Pulmonary artery endothelial cell (primary cell): ENCODE data around the gene SMIM35. TPM values are rescaled to one million over a fixed set of nuclear protein-coding genes. Genes with fewer than 3 reads are reported as not detected.
A peak's percentile ranks its signal among the peaks of the same experiment; 100 is the strongest.

Experiments
- DNase-seq: peaks from one replicate; pipeline ENCODE4 v3.0.0-alpha.2; 2011; ENCODE audit warnings: low read depth, low spot score
- total RNA-seq: library from RNA; depleted of rRNA; stranded (reverse); fragments of >200 nt; gene quantifications from 2 replicates; pipeline ENCODE4 v1.2.3, GENCODE V29; 2014

SMIM35 gene
- total RNA-seq, 1 donor from 2014 or later: not detected

DNA sequence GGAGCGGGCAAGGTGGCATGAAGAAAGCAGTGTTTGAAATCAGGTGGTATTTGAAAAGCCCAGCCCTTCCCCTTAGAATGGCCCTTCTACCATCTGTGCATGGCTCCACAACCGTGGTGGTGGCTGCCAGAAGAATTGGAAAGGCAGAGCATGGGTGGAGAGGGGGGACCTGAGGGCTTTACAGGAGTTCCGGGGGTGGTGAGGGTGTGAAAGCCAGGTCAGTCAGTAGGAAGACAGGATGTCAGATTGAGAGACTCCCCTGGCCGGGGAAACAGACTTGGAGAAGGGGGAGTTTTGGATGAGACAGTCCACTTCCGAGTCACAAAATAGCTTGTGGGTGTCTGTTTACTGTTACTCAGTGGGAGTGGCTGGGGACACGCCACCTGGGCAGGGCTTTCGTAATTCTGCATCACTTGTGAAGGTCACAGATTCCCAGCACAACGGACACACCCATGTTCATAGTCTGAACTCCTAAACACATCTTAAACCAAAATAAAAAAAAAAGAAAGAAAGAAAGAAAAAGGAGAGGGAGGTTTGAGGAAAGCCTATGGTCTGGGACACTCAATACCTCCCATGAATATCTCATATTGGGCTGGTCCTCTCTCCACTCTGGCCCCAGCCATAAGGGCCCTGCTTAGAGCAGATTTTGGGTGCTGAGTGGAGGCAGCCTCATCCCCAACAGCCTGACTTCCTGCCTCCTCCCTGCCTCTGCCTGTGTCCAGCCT, 24.4 kb upstream of the SMIM35 start:
- no peak for DNase-seq

DNA sequence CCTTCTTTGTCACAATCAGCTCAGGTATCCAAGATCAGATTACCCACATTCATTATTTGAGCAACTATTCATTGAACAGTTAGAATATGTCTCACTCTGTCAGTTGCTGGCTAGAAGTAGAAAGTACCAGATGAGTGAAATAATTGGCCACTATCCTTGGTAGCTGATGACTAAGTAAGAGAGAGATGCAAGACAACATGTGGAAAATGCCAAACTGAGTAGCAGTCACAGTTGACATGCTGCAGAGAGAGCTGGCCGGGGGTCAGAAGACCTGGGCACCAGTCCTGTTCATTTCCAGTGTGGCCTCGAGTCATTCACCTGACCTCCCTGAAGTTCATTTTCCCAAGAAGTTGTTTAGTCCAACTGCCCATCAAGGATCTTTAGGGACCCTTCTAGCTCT, 22.5 kb upstream of the SMIM35 start:
- no peak for DNase-seq

DNA sequence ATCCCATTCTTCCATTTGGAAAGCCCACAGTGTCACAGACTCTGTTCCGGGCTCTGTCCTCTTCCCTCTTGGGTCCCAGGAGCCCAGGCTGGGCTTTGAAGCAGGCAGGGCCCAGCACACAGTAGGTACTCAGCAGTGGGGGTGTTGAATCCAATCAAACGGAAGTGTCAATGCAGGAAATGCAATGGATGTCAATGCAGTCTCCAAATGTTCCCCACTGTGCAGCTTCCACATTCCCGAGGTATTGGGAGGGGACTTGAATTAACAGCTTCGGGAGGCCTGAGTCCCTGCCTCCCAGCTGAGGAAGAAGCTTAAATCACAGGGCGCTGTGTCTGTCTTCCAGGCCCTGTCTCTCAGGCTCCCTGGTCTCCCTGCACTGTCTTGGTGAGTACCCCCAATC, 21.8 kb upstream of the SMIM35 start:
- DNase-seq: no peak

- DNase-seq: no peak
Measured at GRCh38 chr11:118106789-118107335, 20.1 kb upstream of the SMIM35 start.

GRCh38 chr11:118105657-118106305, 19.0 kb upstream of the SMIM35 start:
- DNase-seq: no peak

DNA sequence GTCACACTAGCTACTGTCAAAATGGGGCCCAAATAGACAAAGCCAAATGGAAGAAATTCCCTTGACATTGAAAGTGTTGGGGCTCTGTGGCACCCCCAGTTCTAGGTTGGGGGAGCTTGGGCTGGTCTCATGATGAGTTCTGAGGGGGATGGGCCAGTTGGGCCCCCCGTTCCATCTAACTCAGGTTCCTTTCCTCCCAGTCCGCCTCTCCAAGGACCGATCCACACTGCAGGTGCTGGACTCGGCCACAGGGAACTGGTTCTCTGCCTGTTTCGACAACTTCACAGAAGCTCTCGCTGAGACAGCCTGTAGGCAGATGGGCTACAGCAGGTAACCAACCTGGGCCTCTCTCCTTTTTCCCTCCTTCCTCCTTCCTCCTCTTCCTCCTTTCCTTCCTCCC, 17.7 kb upstream of the SMIM35 start:
- no peak for DNase-seq

DNA sequence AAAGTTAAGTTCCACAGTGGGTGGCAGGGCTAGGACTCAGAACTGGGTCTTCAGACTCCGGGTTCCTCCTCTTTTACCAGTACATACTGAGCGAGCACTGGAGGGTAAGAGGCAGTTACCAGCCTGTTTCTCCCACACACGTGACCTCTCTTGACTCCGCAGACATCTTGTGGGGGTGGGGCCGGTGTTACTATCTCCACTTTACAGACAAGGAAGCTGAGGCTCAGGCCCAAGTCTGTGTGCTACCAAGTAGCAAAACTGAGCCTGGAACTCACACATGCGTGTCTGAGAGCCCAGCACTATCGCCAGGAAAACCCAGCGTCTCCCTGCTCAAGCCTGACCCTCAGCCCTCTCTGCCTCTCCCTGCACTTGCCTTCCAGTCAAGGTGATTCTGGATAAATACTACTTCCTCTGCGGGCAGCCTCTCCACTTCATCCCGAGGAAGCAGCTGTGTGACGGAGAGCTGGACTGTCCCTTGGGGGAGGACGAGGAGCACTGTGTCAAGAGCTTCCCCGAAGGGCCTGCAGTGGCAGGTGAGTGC, 16.0 kb upstream of the SMIM35 start:
- DNase-seq: no peak

DNA sequence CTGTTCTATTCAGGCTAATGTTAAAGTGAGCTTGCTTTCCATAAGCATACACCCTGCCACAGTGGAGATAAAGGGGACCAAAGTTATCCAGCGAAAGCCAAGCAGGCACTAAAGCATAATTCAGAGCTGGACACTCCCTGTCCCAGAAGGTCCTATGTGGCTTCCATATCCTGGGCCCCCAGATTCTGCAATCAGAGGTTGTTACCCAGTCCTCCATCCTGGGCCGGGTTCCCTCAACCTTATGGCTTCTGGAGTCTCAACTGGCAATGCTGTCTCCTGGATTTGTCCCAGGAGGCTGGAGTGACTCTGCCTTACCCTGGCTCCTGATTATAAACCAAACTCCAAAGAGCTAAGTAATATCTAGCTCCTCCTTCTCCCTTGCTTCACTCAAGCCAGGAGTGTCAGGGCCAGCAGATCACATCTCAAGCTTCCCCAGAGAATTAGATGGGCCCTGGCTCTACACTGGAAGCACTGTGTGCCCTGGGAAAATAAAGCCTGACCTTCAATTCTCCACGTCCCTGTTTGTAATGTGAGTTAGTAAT, 14.0 kb upstream of the SMIM35 start:
- no peak for DNase-seq

- no peak for DNase-seq
Measured at GRCh38 chr11:118099838-118100556, 13.2 kb upstream of the SMIM35 start.

DNA sequence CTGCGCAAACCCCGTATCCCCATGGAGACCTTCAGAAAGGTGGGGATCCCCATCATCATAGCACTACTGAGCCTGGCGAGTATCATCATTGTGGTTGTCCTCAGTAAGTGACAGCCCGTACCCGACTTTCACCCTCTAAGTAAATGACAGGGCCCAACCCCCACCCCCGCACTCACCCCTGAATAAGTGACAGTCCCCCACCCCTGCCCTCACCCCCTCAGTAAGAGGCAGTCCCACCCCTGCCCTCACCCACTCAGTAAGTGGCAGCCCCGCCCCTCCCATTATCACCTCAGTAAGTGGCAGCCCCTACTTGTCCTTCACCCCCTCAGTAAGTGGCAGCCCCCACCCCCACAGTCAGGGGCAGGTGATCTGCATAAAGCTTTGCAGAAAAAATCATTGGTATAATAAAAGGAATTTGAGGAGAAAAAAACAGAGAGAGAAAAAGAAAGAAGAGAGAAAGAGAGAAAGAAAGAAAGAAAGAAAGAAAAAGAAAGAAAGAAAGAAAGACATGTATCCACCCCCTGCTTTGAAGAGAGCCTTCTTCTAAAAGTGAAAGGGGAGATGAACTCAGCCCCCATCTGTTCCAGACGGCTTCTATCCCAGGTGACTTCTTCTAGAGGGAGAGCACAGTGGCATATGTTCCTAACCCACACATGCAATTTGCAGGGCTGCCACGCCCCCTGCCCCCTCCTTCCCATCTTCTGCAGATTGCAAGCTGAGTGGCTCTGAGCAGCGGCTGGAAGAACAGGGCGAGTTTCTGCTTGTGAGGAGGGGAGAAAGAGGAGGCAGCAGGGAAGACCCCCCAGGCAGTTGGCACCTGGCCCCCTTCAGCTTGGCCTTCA, 12.5 kb upstream of the SMIM35 start:
- no peak for DNase-seq

DNA sequence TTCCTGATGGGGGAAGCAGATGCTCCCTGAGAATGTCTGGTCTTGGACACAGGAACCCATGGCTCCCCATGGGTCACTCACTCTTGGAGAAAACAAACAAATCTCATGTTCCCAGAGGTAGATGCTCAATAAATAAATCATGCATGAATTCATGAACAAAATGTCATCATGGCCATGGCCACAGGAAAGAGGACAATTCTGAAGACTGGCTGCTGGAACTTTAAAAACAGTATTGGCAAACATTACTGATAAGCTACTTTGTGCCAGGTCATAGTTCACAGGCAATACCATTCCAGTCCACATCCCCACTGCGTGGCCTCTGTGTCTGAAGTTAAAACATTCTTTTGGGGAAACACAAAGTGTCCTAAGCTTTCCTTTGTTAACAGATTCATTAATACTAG, 9.2 kb upstream of the SMIM35 start:
- no peak for DNase-seq

DNA sequence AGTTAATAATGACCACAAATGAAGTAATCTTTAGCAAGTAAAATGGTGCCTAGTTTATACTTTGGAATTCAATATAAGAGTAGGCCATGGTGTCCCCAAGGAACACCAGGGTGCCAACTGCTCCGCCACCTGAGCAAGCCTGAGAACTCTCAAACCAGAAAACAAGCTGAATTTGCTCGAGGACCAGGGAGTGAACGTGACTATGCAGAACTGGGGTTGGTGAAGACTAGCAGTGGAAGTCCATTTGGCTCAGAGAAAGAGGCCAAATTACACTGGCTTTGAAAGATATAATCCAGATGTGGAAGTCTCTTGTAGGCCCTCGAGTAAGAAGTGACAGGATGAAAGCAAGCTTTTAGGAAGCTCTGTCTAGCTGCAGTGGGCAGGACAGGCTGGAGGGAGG, 8.7 kb upstream of the SMIM35 start:
- no peak for DNase-seq

GRCh38 chr11:118092907-118093571, 6.3 kb upstream of the SMIM35 start:
- DNase-seq: no peak

GRCh38 chr11:118091690-118092089, 4.9 kb upstream of the SMIM35 start:
- DNase-seq: no peak

DNA sequence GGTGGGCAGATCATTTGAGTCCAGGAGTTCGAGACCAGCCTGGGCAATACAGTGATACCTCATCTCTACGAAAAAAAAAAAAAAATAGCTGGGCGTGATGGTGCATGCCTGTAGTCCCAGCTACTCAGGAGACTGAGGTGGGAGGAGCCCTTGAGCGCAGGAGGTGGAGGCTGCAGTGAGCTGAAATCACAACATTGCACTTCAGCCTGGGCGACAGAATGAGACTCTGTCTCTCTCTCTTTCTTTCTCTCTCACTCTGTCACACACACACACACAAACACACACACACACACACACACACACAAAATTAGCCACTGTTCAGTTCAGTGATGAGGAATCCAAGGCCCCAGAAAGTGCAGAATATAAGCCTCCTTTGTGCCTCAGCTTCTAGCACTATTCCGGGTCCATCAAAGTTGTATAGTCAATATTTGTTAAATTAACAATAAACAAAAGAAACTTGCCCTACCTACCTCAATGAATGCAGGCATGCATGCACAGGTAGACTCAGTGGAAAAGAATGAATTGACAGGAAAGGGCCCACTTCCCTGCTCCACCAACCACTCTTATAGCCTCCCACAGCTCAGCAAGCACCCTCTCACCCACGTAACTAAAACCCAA, 3.9 kb upstream of the SMIM35 start:
- DNase-seq: no peak

GRCh38 chr11:118088531-118088930, 1.8 kb upstream of the SMIM35 start:
- DNase-seq: peak; percentile 40

GRCh38 chr11:118087931-118088330, 1.2 kb upstream of the SMIM35 start:
- no peak for DNase-seq

DNA sequence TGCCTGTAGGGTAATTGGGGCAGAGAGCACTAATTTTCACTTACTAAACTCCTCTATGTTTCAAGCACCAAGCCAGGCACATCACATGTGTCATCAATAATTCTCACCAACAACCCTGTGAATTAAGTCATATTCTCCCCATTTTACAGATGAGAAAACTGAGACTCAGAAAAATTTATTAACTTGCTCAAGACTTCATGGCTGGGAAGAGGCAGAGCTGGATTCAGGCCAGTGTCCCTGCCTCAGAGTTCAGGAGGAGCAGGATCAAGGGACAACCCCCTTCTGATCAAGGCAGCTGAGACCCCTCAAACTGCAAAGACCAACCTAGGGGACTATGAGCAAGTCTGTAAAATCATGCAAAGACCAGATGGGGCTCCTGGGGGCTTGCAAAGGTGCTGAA, 2.1 kb downstream of the SMIM35 start:
- DNase-seq: no peak

DNA sequence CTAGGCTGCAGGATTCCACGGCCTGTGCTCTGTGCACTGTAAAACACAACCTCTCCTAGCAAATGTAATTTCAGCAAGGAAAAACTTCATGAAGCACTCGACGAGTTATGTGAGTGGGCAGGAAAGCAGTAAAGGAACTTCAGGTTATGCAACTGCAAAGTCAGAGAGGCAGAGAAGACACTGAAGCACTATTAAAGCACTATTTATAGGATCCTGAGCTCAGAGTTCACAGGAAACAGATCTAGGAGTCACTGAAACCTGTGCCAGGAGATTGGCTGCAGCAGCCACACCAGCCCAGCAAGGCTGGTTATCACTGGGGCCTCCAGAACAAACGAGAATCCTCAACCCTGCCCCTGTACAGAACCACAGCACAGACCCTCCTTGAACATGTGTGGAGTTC, 2.5 kb downstream of the SMIM35 start:
- DNase-seq: no peak
